Parathyroid adenoma (tissue), 2 donors: Measurements from ENCODE around the gene TMEM179.

ENCODE experiments used
- H2AFZ ChIP-seq: fragments of 300-600 bp; sonication (generic); one replicate; pipeline ENCODE4 v1.7.0; 2017; ENCODE audit warnings: antibody characterized with exemption, mild to moderate bottlenecking
- H3K27ac ChIP-seq: fragments of 300-600 bp; sonication (generic); one replicate; pipeline ENCODE4 v1.7.0; 2017
- H3K27me3 ChIP-seq: fragments of 300-600 bp; sonication (generic); one replicate; pipeline ENCODE4 v1.7.0; 2017; ENCODE audit warnings: low read length; ENCODE audit not compliant: control insufficient read depth, insufficient read depth
- H3K36me3 ChIP-seq: fragments of 300-600 bp; sonication (generic); one replicate; pipeline ENCODE4 v1.7.0; 2017; ENCODE audit warnings: low read length; ENCODE audit not compliant: control insufficient read depth, insufficient read depth
- H3K4me1 ChIP-seq: fragments of 300-600 bp; sonication (generic); one replicate; pipeline ENCODE4 v1.7.0; 2017; ENCODE audit warnings: control low read depth
- H3K4me2 ChIP-seq: fragments of 300-600 bp; sonication (generic); one replicate; pipeline ENCODE4 v1.7.0; 2017; ENCODE audit warnings: low read length
- H3K4me3 ChIP-seq: fragments of 300-600 bp; sonication (generic); one replicate; pipeline ENCODE4 v1.7.0; 2017; ENCODE audit warnings: low read depth, low read length
- H3K79me2 ChIP-seq: fragments of 300-600 bp; sonication (generic); one replicate; pipeline ENCODE4 v1.7.0; 2017; ENCODE audit warnings: control low read depth
- H3K9ac ChIP-seq: fragments of 300-600 bp; sonication (generic); one replicate; pipeline ENCODE4 v1.7.0; 2017; ENCODE audit warnings: mild to moderate bottlenecking
- H3K9me3 ChIP-seq: fragments of 300-600 bp; sonication (generic); one replicate; pipeline ENCODE4 v1.7.0; 2017; ENCODE audit warnings: low read length; ENCODE audit not compliant: control insufficient read depth
- TF ChIP-seq, protein P1 (sequence below): fragments of 300-600 bp; sonication (generic); IDR thresholded peaks from one replicate; pipeline ENCODE4 v1.7.0; 2017; ENCODE audit warnings: antibody characterized with exemption, mild to moderate bottlenecking
- donor health status: primary hyperparathyroidism.

TMEM179 gene

DNA sequence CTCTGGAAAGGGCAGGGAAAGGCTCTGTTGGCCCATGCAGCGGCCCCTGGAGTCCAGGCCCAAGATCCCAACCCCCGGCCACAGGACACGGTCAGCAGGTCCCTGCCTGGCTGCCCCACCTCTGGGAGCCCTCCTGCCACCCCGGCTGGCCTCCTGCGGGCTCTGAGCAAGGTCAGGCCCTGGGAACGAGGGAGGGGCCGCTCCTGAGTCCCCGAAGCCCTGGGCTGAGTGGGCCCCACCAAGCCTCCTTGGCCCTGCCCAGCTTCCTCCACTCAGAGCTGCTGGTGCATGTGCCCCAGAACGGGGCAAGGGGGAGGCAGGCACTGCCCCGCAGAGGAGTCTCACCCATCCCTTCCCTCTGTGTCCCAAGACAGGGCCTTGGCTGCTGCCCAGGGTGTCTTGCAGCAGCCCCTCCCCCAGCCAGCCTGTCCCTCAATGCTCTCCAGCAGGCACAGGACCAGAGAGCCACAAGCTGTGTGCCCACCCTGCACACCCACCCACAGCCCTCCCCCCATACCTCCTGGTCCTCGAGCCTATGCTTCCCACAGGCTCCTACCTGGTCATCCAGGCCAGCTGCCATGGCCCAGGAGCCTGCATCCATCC lies 32.4 kb downstream of the TMEM179 start:
- Histone ChIP-seq H3K27me3 (no peaks in the 10 kb centered on the region), H3K79me2 (no peaks in the 10 kb centered on the region), H3K9me3 (no peaks in the 10 kb centered on the region), H3K4me1 (no peaks in the 10 kb centered on the region), H3K9ac (no peak overlapping the region), H3K36me3 (no peaks in the 10 kb centered on the region), H3K4me2 (no peak overlapping the region), H3K4me3 (no peak overlapping the region), H3K27ac (no peak overlapping the region), H2AFZ (no peak overlapping the region)
- TF ChIP-seq, protein P1, sequence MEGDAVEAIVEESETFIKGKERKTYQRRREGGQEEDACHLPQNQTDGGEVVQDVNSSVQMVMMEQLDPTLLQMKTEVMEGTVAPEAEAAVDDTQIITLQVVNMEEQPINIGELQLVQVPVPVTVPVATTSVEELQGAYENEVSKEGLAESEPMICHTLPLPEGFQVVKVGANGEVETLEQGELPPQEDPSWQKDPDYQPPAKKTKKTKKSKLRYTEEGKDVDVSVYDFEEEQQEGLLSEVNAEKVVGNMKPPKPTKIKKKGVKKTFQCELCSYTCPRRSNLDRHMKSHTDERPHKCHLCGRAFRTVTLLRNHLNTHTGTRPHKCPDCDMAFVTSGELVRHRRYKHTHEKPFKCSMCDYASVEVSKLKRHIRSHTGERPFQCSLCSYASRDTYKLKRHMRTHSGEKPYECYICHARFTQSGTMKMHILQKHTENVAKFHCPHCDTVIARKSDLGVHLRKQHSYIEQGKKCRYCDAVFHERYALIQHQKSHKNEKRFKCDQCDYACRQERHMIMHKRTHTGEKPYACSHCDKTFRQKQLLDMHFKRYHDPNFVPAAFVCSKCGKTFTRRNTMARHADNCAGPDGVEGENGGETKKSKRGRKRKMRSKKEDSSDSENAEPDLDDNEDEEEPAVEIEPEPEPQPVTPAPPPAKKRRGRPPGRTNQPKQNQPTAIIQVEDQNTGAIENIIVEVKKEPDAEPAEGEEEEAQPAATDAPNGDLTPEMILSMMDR: no peak

DNA sequence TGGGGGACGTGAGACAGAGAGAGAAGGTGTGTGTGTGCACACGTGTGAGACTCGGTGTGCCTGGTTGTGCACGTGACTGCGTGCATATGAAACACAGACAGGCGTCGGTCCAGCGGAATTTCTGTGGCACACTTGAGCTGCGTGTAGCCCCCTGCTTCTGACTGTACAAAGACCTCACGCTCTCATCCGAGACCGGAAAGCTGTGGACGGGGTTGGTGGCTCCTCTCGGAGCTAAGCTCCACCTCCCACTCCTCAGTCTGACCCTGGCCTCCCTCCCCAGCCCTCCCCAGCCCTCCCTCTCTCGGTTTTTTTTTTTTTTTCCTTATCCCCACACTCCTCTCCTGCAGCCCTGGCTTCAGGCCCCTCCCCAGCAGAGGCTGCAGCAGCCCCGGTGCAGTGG lies 33.3 kb downstream of the TMEM179 start:
- Histone ChIP-seq H3K79me2 (no peaks in the 10 kb centered on the region), H3K9ac (no peak overlapping the region), H3K4me3 (no peak overlapping the region), H3K9me3 (no peaks in the 10 kb centered on the region), H3K27ac (no peak overlapping the region), H3K4me1 (no peaks in the 10 kb centered on the region), H2AFZ (no peak overlapping the region), H3K36me3 (no peaks in the 10 kb centered on the region), H3K27me3 (no peaks in the 10 kb centered on the region), H3K4me2 (no peak overlapping the region)
- TF ChIP-seq, protein P1: no peak

DNA sequence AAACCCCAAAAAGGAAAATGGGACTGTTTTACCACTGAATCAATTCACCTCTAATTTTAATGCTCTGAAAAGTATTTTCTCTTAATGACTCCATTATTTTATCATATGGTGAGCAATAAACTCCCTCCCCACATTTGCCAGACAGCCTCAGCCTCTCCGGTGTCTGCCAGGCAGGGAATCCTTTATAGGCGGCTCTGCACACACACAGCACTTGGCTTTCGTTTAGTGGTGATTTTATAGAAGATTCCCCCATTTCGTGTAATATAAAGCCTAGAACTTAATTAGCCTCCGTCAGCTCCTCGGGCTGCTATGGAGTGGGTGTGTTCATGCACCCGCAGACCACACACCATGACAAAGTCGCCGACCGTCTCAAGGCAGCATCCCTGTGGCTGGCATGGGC lies 35.1 kb downstream of the TMEM179 start:
- Histone ChIP-seq H3K27ac (no peak overlapping the region), H3K79me2 (no peaks in the 10 kb centered on the region), H3K9me3 (no peaks in the 10 kb centered on the region), H3K4me1 (no peaks in the 10 kb centered on the region), H3K4me3 (no peak overlapping the region), H3K9ac (no peak overlapping the region), H2AFZ (no peak overlapping the region), H3K27me3 (no peaks in the 10 kb centered on the region), H3K36me3 (no peaks in the 10 kb centered on the region), H3K4me2 (no peak overlapping the region)
- TF ChIP-seq, protein P1: no peak

DNA sequence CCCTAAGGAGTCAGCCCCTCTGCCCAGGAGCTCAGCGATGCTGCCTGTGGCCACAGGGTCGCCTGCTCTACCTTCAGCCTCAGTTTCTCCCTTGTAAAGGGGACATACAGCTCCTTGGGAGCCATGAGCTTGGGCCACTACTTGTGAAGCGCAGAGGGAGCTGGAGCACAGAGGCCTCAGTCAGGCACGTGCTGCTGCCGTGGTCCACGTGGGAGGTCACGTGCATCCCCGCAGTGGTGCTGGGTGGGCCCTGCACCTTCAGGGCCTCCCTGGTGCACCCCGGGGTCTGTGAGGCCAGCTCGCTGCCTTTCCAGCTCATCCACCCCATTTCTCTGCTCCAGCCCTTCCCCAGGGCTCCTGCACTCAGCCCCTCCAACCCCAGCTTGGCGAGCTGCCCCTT lies 36.0 kb downstream of the TMEM179 start:
- no peaks in the 10 kb centered on the region for H3K4me1 ChIP-seq
- TF ChIP-seq, protein P1: no peak
- H3K27me3 ChIP-seq: no peaks in the 10 kb centered on the region
- no peaks in the 10 kb centered on the region for H3K9me3 ChIP-seq
- no peak overlapping the region for H2AFZ ChIP-seq
- no peaks in the 10 kb centered on the region for H3K36me3 ChIP-seq
- no peaks in the 10 kb centered on the region for H3K79me2 ChIP-seq
- H3K27ac ChIP-seq: no peak overlapping the region
- H3K9ac ChIP-seq: no peak overlapping the region
- H3K4me3 ChIP-seq: no peak overlapping the region
- H3K4me2 ChIP-seq: no peak overlapping the region

GRCh38 chr14:104567957-104568225 lies 36.7 kb downstream of the TMEM179 start:
- H3K4me1 ChIP-seq: no peaks in the 10 kb centered on the region
- H3K9ac ChIP-seq: no peak overlapping the region
- TF ChIP-seq, protein P1: no peak
- no peaks in the 10 kb centered on the region for H3K27me3 ChIP-seq
- H3K36me3 ChIP-seq: no peaks in the 10 kb centered on the region
- H3K9me3 ChIP-seq: no peaks in the 10 kb centered on the region
- H3K27ac ChIP-seq: no peak overlapping the region
- no peak overlapping the region for H3K4me3 ChIP-seq
- H2AFZ ChIP-seq: no peak overlapping the region
- H3K4me2 ChIP-seq: no peak overlapping the region
- H3K79me2 ChIP-seq: no peaks in the 10 kb centered on the region
